SK-N-SH treated with all-trans-retinoic acid at 6 μM for 48 hours (cell line): ENCODE data around the gene S100A16.

Experiments used
- ATAC-seq: fragments of 200-7000 bp; cut with Tn5 transposase; 3 replicates; pipeline ENCODE4 v1.9.1; 2020; ENCODE audit warnings: mild to moderate bottlenecking, moderate library complexity
- ARNTL ChIP-seq: fragments of 450-650 bp; formaldehyde crosslinking; IDR thresholded peaks from 2 replicates; pipeline ENCODE4 v1.5.0; 2020; ENCODE audit warnings: low read depth, mild to moderate bottlenecking, moderate library complexity, borderline replicate concordance
- BACH2 ChIP-seq: fragments of 250-450 bp; sonication (Bioruptor Pico); IDR thresholded peaks from 2 replicates; pipeline ENCODE4 v1.9.0; 2021; ENCODE audit warnings: mild to moderate bottlenecking, borderline replicate concordance
- CSDC2 ChIP-seq: fragments of 250-450 bp; sonication (Bioruptor Pico); IDR thresholded peaks from 2 replicates; pipeline ENCODE4 v1.5.0; 2020; ENCODE audit warnings: mild to moderate bottlenecking, moderate library complexity
- ESRRG ChIP-seq: fragments of 250-450 bp; sonication (Bioruptor Pico); IDR thresholded peaks from 2 replicates; pipeline ENCODE4 v1.6.1; 2021; ENCODE audit warnings: mild to moderate bottlenecking
- ISL1 ChIP-seq: fragments of 250-450 bp; sonication (Bioruptor Pico); IDR thresholded peaks from 2 replicates; pipeline ENCODE4 v2.1.2; 2022; ENCODE audit warnings: mild to moderate bottlenecking, moderate library complexity
- OSR1 ChIP-seq: fragments of 250-450 bp; sonication (Bioruptor Pico); IDR thresholded peaks from 2 replicates; pipeline ENCODE4 v1.8.0; 2022; ENCODE audit warnings: moderate library complexity, mild to moderate bottlenecking, inconsistent platforms
- POU6F1 ChIP-seq: fragments of 250-450 bp; sonication (Bioruptor Pico); IDR thresholded peaks from 2 replicates; pipeline ENCODE4 v1.8.0; 2021; ENCODE audit warnings: low read depth, mild to moderate bottlenecking, moderate library complexity, borderline replicate concordance
- RARB ChIP-seq: fragments of 250-450 bp; sonication (Bioruptor Pico); IDR thresholded peaks from 2 replicates; pipeline ENCODE4 v1.8.0; 2021; ENCODE audit warnings: mild to moderate bottlenecking, moderate library complexity
- SNAI2 ChIP-seq: fragments of 250-450 bp; sonication (Bioruptor Pico); IDR thresholded peaks from 2 replicates; pipeline ENCODE4 v1.5.0; 2020; ENCODE audit warnings: mild to moderate bottlenecking, moderate library complexity
- TCF4 ChIP-seq: fragments of 250-450 bp; sonication (Bioruptor Pico); IDR thresholded peaks from 2 replicates; pipeline ENCODE4 v1.8.0; 2021; ENCODE audit warnings: mild to moderate bottlenecking, moderate library complexity, borderline replicate concordance
- ZC3H10 ChIP-seq: fragments of 250-450 bp; sonication (Bioruptor Pico); IDR thresholded peaks from 2 replicates; pipeline ENCODE4 v1.5.1; 2021; ENCODE audit warnings: mild to moderate bottlenecking, moderate library complexity
- ZFP3 ChIP-seq: fragments of 250-450 bp; sonication (Bioruptor Pico); IDR thresholded peaks from 2 replicates; pipeline ENCODE4 v1.5.0; 2020; ENCODE audit warnings: mild to moderate bottlenecking, moderate library complexity
- ZFP30 ChIP-seq: fragments of 450-650 bp; formaldehyde crosslinking; IDR thresholded peaks from 2 replicates; pipeline ENCODE4 v1.5.0; 2022; ENCODE audit warnings: mild to moderate bottlenecking, moderate library complexity
- ZNF70 ChIP-seq: fragments of 450-650 bp; formaldehyde crosslinking; IDR thresholded peaks from 2 replicates; pipeline ENCODE4 v1.5.0; 2020; ENCODE audit warnings: mild to moderate bottlenecking, moderate library complexity
- TF ChIP-seq, protein P1 (sequence below): fragments of 250-450 bp; sonication (Bioruptor Pico); IDR thresholded peaks from 2 replicates; pipeline ENCODE4 v1.5.1; 2020; ENCODE audit warnings: low read depth, mild to moderate bottlenecking, moderate library complexity
- TF ChIP-seq, protein P2 (sequence below): fragments of 250-450 bp; sonication (Bioruptor Pico); IDR thresholded peaks from 2 replicates; pipeline ENCODE4 v1.5.0; 2020; ENCODE audit warnings: mild to moderate bottlenecking, moderate library complexity
- TF ChIP-seq, protein P3 (sequence below): fragments of 250-450 bp; sonication (Bioruptor Pico); IDR thresholded peaks from 2 replicates; pipeline ENCODE4 v1.8.0; 2020; ENCODE audit warnings: mild to moderate bottlenecking, moderate library complexity, borderline replicate concordance

The S100A16 gene

DNA sequence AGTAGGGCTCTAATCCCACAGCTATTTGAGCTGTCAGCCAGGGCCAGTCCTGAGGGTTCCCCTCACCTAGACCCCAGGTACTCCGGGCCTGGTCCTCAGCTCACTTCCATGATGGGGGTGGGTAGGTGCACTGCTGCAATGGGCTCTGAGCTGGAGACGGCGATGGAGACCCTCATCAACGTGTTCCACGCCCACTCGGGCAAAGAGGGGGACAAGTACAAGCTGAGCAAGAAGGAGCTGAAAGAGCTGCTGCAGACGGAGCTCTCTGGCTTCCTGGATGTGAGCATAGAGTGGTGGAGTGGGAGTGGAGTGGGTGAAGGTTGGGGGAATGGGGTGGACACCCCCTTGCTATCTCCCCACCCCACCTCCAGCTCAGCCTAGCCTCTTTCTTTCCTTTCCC, 17.4 kb upstream of the S100A16 start:
- TF ChIP-seq ZC3H10: no peak
- TF ChIP-seq ZNF70 (CRISPR knock-in tag): no peak
- no peak for TF ChIP-seq RARB
- TF ChIP-seq SNAI2 (CRISPR knock-in tag): no peak
- no peak for TF ChIP-seq ZFP3 (CRISPR knock-in tag)
- ATAC-seq: no peak

- no peak for TF ChIP-seq TCF4
- ATAC-seq: no peak
These were observed 17.0 kb upstream of the S100A16 start for GRCh38 chr1:153629971-153630370.

DNA sequence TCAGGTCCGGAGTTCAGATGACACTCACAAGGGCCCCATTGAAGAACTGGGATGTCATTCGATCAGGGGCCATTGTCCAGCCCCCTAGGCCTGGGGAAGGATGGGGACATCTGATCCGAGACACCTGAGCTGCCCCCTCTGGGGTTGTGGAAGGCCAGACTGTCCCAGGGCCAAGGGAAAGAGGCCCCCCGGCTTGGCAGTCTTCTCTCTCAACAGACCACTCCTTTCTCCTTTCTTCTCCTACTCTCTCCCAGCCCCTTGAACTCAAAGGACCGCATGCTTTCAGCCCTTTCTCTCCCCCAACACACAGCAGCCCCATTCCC, 16.4 kb upstream of the S100A16 start:
- ATAC-seq: no peak
- TF ChIP-seq POU6F1 (CRISPR knock-in tag) (no peak), ISL1 (CRISPR knock-in tag) (no peak), BACH2 (CRISPR knock-in tag) (no peak), ESRRG (CRISPR knock-in tag) (no peak), ARNTL (no peak)
- TF ChIP-seq, protein P1, sequence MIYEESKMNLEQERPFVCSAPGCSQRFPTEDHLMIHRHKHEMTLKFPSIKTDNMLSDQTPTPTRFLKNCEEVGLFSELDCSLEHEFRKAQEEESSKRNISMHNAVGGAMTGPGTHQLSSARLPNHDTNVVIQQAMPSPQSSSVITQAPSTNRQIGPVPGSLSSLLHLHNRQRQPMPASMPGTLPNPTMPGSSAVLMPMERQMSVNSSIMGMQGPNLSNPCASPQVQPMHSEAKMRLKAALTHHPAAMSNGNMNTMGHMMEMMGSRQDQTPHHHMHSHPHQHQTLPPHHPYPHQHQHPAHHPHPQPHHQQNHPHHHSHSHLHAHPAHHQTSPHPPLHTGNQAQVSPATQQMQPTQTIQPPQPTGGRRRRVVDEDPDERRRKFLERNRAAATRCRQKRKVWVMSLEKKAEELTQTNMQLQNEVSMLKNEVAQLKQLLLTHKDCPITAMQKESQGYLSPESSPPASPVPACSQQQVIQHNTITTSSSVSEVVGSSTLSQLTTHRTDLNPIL (CRISPR knock-in tag): no peak
- TF ChIP-seq, protein P2, sequence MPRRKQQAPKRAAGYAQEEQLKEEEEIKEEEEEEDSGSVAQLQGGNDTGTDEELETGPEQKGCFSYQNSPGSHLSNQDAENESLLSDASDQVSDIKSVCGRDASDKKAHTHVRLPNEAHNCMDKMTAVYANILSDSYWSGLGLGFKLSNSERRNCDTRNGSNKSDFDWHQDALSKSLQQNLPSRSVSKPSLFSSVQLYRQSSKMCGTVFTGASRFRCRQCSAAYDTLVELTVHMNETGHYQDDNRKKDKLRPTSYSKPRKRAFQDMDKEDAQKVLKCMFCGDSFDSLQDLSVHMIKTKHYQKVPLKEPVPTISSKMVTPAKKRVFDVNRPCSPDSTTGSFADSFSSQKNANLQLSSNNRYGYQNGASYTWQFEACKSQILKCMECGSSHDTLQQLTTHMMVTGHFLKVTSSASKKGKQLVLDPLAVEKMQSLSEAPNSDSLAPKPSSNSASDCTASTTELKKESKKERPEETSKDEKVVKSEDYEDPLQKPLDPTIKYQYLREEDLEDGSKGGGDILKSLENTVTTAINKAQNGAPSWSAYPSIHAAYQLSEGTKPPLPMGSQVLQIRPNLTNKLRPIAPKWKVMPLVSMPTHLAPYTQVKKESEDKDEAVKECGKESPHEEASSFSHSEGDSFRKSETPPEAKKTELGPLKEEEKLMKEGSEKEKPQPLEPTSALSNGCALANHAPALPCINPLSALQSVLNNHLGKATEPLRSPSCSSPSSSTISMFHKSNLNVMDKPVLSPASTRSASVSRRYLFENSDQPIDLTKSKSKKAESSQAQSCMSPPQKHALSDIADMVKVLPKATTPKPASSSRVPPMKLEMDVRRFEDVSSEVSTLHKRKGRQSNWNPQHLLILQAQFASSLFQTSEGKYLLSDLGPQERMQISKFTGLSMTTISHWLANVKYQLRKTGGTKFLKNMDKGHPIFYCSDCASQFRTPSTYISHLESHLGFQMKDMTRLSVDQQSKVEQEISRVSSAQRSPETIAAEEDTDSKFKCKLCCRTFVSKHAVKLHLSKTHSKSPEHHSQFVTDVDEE: no peak

DNA sequence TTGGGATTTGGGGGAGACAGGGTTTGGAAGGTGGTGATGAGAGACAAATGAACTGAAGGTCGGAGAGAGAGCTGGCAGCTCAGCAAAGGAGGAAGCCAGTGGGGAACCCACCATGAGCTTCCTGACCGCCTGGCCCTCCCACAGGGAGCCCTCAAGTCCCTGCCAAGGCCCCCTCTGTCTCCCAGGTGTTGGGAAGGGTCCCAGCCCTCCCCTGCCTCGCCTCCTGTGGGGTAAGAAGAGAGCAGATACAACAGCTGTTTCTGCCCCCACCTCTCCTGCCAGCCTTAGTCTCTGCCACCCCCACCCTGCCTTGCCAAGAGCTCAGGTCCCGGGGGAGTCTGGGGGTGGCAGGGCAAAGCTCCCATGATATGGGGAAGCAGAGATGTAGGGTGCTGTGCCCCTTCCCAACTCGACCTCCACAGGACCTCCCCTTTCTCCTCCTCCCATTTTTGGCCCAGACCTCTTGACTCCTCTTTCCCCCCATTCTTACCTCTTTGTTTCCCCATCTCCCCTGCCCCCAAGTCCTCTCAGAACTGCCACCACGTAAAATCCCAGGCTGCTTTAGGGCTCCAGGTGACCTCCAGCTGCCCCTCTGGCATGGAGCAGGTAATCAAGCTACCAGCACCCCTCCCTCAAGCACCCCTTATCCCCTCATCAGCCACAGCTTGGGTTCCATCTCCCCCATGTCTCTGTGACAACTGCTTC, 15.9 kb upstream of the S100A16 start:
- TF ChIP-seq CSDC2 (CRISPR knock-in tag) (no peak), OSR1 (no peak), ZFP3 (CRISPR knock-in tag) (no peak), SNAI2 (CRISPR knock-in tag) (no peak), POU6F1 (CRISPR knock-in tag) (no peak), ZFP30 (no peak)
- TF ChIP-seq, protein P3, sequence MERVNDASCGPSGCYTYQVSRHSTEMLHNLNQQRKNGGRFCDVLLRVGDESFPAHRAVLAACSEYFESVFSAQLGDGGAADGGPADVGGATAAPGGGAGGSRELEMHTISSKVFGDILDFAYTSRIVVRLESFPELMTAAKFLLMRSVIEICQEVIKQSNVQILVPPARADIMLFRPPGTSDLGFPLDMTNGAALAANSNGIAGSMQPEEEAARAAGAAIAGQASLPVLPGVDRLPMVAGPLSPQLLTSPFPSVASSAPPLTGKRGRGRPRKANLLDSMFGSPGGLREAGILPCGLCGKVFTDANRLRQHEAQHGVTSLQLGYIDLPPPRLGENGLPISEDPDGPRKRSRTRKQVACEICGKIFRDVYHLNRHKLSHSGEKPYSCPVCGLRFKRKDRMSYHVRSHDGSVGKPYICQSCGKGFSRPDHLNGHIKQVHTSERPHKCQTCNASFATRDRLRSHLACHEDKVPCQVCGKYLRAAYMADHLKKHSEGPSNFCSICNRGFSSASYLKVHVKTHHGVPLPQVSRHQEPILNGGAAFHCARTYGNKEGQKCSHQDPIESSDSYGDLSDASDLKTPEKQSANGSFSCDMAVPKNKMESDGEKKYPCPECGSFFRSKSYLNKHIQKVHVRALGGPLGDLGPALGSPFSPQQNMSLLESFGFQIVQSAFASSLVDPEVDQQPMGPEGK (CRISPR knock-in tag): no peak
- TF ChIP-seq, all 23 proteins: peak for 0
- ATAC-seq: no peak
